Measurements from ENCODE around the gene NRP2.
A peak's percentile ranks its signal among the peaks of the same experiment; 100 is the strongest.

Gene NRP2, protein sequence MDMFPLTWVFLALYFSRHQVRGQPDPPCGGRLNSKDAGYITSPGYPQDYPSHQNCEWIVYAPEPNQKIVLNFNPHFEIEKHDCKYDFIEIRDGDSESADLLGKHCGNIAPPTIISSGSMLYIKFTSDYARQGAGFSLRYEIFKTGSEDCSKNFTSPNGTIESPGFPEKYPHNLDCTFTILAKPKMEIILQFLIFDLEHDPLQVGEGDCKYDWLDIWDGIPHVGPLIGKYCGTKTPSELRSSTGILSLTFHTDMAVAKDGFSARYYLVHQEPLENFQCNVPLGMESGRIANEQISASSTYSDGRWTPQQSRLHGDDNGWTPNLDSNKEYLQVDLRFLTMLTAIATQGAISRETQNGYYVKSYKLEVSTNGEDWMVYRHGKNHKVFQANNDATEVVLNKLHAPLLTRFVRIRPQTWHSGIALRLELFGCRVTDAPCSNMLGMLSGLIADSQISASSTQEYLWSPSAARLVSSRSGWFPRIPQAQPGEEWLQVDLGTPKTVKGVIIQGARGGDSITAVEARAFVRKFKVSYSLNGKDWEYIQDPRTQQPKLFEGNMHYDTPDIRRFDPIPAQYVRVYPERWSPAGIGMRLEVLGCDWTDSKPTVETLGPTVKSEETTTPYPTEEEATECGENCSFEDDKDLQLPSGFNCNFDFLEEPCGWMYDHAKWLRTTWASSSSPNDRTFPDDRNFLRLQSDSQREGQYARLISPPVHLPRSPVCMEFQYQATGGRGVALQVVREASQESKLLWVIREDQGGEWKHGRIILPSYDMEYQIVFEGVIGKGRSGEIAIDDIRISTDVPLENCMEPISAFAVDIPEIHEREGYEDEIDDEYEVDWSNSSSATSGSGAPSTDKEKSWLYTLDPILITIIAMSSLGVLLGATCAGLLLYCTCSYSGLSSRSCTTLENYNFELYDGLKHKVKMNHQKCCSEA

DNA sequence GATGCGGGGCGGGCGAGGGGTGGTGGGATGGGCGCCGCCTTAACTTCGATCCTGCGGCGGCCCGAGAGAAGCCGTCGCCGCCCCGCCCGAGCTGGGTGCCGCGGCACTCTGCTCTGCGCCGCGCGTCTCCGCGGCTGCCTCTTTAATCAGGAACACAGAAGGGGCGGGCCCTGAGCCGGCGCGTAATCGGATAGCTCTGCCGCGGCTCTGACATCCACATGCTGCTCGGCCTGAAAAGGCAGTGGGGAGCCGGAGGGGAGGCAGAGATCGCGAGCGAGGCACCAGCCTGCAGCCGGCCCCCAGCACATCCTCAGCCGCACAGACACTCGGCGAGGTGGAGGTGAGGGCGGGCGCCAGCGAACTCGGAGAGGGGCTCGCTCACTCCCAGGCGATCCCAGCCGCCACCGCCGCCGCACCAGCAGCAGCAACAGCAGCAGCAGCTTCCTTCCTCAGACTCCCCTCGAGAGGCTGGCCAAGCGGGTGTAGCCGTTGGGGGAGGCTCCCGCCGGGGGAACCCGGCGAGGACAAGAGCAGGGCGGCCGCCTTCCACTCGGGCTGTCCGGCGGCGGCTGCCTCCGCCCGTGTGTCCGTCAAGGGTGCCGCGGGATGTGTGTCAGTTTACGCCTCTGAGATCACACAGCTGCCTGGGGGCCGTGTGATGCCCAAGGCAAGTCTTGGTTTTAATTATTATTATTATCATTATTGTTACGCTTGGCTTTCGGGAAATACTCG is at the start of gene NRP2:
NRP2 (plus strand) TSS at position 263 of the 732 bp plus-strand sequence. CDS start 790 bp downstream, outside the sequence.
- peak; percentile 91 for DNase-seq

DNA sequence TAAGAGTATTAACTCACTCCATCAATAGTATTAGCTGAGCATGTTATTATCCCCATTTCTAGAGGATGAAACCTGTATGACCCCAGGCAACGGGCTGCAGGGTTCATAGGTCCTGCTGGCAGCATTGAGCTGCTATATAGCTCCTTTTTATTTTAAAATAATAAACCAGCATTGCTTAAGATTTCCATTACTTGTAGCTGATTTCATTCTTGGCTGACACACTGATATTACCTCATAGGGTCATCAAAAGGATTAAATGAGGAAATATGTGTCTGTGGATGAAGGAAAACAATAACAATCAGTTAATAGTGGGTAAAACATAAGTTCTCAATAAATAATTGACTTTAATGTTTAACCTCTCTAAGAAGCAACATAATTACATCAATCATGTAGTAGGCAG is 48.3 kb upstream of the NRP2 start:
- DNase-seq, result no peak

DNA sequence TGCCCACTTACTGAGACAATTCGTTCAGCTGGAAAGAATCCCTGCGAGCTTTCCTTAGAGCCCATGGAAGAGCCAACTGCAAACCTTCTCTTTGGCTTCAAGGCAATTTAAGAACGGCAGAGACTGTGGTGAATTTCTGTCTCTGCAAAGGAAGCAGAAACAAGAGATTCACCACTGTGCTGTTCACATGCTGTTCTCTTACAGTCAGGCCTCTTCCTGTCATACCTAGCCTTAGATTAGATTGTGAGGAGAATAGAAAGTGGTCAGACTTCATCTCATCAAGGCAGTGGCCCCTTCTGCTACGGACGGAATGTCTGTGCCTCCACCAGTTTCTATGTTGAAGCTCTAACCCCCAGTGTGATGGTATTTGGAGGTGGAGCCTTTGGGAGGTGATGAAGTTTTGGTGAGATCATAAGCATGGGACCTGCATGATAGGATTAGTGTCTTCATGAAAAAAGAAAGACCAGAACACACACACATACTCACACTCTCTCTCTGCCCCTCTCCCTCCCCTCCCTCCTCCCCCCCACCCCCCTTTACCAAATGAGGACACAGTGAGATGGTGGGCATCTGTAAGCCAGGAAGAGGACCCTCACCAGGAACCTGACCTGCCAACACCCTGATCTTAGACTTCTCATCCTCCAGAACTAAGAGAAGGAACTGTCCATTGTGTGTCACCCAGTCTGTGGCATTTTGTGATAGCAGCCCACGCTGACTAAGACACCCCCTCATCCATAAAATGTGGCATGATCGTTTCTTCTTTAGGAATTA is 45.6 kb upstream of the NRP2 start:
- no peak for DNase-seq

DNA sequence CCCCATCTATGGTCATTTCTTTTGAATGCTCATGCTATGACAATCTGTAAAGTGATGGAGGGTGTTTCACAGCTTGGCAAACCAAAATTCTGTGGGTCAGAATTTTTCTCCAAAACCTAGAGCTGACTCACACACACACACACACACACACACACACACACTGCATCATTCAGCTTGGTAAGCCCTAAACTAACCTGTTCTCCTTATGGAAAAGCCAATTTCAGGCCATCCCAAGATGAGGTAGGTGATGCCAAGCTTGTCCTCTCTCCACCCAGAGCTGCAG is 45.0 kb upstream of the NRP2 start:
- no peak for DNase-seq

DNA sequence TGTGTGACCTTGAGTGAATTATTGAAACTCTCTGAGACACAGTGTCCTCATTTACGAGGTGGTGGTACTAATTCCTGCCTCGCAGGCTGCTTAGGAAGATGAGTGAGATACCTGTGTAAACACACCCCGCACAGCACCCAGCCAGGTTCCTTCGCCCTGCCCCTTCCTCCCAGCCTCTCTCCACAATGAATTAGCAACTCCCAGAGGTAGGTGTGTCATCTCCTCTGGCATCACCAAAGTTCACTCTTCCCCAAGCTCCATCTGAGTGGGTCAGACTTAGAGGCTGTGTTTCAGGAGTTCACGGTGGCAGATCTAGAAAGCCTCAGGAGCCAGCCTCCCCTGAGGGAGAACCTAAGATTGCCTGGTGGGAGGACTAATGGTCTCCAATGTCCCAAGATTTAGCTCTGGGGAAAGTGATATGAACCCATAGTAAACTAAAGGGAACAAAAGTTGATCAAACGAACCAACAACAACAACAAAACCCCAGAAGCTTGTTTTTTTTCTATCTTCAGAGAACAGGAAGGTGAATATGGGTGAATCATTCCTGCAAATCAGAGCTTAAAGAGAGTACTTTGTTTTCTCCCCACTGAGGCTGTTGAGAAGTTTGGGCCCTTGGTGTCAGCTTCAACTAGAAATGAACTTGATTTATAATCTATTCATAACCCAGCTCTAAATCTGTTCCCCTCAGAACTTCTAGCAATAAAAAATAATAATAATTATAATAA is 44.4 kb upstream of the NRP2 start:
- no peak for DNase-seq

DNA sequence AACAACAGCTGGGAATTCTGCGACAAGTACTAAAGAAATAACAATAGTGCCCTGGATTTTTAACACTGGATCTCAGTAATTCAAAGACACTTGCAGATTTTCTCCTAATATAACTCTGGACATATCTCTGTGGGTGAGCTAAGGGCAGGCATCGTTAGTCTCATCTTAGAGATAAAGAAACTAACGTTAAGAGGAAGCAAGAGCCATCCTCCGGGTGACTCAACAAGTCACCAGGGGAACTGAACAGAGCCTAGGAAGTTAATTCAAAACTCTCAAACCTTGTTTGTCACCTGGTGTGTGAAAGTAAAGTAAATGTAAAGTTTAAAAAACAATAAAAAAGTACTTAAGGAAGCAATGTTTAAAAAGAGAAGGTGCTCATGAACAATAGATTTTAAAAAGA is 41.6 kb upstream of the NRP2 start:
- no peak for DNase-seq

DNA sequence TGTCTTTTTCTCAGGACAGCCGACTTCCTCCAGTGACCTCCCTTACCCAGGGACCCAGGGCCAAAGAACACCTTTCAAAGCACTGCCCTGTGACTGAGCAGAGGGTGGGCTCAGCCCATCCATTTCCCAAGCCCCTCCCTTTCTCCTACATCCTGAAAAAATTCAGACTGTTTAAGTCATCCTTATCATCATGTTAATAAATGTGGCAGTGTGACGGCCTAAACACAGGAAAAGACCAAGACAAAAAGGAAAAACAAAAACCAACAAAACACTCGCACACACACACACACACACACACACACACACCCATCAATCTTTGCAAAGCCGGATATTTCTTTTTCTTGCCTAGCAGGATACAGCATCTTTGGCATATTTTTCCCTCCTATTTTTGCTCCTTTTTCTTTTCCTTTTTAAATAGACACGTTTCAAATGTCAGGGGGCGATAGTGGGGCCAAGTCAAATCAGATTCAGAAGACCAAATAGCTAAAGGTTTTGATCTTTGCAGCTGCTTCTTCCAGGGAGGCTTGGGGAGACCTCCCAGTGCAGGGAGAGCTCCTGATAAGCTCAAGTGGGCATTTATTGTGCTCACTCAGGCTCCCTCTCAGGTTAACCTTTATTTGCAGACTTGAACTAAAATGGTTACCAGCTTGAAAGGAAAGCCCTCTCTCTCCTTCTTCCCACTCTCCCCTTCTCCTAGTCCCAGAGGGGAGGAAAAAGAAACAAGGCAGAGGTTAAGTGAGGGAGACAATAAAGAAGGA is 39.5 kb upstream of the NRP2 start:
- no peak for DNase-seq

DNA sequence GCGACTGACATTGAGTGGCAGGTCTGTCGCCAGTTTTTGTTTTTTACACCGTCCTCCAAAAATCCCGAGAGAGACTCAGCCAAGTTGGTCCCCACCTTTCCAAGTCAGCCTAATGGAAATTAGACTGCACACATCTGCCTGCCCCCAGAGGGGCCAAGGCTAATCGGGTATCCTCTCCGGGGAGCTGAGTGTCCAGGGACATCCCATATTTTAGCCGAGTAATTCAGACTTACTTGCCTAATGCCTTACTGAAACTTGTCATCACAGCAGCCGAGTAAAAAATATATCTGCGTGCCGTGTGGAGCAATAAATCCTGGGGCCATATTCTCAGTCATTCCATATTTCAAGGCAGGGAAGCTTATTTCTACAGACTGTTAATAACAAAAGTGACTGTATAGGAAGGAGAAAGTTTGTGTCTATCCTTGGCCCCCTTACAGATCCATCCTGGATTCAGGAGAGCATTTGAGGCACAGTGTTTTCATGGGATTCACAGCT is 38.9 kb upstream of the NRP2 start:
- DNase-seq, result no peak

DNA sequence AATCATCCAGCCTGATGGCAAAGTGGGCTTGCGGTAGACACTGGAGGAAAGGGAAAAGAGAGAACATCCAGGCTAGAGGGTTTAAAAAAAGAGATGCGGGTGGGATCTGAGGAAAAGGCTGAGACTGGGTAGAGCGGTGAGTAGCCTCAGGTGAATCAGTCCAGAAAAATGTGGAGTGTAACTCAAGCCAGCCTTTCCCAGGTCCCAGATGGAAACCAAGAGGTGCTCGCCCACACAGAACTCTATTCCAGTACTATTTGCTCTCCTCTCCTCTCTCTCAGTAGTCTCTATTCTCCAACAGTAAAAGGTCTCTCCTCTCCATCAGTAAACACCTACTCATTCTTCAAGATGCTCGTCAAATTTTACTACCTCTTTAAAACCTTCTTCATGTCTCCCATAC is 38.3 kb upstream of the NRP2 start:
- DNase-seq, result no peak

DNA sequence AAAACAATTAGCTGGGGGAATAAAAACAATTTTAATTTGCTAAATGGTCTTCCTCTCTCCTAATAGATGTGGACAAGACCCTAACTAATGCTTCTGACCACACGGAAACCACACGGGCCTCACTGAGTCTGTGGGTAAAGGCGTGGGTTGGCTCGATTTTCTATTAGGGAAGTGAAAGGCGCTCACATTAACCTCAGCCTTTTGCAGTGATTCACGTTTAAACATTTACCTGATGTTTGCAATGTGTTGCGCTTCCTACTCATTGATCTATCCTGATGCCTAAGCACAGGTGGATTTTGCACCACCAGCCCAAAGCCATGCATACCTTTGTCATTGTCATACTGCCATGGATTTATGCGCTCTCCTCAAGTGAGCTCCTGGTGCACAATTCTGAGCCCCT is 35.6 kb upstream of the NRP2 start:
- DNase-seq, result no peak

DNA sequence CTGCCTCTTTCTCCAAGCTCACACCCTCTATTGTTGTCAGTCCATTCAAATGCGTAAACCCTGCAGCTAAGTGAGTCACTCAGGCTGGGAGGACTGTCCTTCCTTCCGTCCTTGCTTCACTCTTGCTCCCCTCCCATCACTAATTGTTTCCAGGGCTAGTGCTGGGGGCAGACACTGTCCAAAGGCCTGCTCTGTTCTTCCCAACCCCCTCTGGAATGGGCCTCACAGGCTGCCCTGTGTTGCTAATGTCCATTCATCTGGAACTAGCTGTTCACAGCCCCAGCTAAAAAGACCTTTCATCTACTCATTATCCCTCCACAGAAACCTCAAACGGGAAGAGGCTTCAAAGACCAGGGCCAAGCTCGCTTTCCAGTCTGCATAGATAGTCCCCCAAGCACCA is 31.9 kb upstream of the NRP2 start:
- no peak for DNase-seq

DNA sequence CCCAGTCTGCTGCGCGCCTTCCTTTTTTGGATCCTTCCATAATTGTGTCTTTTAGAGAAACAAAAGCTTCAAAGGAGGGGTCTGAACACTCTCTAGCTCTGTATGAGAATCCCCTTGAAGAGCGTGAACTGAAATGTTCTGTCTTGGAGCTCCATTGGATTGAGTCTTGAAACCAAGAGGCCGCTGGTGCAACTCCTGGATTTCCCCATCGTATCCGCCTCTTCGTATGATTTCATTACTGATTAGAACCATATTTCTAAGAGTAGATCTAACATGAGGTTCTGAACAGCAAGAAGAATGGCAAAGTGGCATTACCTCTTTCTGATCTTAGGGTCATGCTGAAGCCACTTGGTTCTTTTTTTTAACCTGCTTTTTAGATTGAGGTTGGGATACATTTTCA is 31.4 kb upstream of the NRP2 start:
- DNase-seq, result no peak

DNA sequence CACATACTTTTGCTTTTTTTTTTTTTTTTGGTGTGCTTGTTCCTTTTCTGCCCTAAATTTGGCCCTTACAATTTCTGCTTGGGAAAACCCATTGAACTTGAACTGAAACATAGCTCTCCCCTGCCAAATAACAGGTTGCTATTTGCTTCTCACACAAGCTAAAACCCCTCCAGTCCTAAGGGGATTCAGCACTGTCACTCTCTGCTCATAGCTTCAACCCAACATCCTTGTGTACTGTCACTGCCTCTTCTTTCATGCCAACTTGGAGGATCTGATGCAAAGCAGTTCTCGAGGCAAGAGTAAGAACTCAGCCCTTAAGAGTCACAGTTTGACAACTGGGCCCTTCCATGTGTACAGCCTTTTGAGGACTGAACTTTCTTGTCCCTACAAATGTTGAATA is 30.6 kb upstream of the NRP2 start:
- DNase-seq, result no peak

DNA sequence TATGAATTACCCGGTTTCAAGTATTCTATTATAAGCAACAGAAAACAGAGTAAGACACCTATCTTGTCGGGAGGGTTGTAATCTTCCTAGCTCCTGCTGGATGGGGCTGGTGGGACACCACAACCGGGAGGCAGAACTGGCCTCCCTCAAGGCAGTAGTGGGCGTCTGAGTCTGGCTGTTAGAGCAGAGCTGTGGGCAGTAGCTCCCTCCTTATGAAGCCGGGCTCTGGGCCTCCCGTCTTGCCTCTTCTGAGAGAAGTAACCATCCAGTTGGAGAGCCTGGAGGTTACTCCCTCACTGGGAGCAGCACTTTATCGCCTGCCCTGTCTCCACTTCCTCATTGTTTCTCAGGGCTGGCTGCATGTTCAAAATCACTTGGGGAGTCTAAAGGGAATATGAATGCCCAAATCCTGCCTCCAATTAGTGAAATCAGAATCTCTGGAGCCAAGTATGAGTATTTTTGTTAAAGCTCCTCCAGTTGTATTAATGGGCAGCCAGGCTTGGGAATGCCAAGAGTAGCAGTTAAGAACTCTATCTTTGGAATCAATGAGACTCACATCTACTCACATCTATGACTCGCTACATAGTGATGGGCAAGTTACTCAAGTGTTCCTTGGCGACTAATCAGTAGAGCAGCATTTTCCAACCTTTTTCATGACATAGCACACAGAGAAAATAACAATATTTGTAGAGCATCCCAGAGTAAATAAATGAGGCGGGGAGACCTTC is 27.3 kb upstream of the NRP2 start:
- no peak for DNase-seq

DNA sequence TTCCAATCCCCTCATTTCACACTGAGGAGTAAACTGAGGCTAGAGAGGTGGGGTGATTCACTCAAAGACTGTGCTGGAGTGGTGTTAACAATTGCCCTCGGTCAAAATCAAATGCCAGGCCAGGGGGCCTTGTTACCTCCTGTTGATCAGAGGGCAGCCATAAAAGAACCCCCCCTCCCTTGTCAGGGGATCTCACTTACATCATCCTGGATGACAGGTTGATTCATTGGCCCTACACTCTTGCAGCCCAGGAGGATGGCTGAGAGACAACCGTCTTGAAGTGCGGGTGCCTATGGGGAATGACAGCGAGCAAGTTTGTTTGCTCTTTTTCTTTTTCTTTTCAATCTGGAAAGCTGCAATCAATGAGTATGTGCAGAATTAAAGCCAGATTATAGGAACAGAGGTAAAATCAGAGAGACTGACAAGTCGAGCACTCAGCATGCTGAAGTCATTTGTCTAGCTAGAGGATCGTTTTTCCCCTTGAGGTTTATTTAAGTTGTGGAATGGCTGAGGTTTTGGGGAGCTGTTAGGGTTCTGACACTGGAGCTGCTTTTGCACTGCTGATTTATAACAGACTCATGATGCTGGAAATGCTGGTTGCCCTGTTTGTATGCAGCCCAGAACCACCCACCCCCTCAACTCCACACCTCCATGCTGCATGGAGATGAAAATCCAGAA is 26.4 kb upstream of the NRP2 start:
- no peak for DNase-seq

DNA sequence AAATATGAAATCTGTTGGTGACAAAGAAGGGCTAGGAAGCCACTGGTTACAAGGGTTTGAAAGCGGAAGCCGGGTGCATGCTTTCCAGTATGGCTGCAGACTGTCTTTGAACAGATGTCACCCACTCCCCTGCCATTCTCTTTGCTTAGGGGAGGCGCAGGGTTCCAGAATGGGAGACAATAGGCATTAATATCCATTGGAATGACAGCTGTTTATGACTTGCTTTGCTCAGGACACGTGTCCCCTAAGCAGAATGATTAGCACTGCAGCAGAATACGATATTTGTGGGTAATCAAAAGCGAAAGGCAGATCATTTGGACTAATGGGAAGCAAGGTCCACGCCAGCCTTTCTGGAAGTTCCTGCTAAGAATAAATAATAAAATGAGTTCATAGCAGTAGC is 25.8 kb upstream of the NRP2 start:
- DNase-seq, result peak; percentile 24

DNA sequence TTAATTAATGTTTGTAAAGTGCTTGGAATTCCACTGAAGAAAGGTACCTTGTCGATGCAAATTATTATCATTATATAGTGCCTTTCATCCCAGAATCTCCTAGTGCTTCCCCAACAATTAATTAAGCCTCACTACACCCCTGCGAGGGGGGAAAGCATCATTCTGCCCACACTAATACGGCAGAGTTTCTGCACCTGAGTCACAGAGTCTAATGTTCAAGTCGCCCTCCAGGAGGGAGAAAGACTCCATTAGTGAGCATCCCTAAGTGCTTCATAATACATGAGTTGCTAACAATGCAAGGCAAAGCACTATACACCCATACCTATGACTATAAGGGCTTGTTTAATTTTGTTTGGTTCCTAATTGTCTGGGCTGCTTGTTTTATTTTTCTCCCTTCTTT is 25.4 kb upstream of the NRP2 start:
- no peak for DNase-seq

DNA sequence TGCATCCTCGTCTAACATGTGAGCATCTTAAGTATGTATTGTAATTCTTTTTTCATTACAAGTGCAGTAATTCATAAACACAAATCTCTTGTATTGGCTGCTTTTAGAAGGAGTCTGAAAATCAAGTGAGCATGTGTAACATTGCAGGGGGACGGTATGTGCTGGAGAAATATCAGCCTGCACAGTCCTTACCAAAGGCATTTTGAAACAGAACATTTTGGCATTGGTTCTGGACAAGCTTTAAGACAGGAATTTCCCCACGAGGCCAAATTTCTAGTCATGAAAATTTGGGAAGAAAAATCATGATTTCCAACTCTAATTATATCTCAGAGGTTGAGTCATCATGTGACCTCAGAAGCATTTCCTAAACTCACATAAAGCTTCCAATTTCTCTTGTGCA is 24.7 kb upstream of the NRP2 start:
- DNase-seq, result no peak

DNA sequence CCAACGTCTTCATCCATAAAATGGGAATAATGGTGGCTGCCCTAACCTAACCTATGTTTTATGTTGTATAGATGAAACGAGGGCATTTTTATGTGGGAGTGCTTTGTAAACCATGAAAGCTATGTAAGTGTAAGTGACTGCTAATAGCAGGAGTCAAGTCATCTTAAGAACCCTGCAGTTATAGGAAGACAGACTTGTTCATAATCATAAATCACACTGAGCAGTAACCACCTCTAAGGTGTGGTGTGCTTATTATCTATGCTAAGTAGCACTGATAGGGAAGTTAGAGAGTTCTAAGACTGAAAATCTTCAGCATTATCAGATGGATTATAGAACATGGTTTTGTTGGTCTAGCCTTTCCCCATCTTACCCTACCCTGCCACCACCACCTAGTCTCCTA is 24.2 kb upstream of the NRP2 start:
- no peak for DNase-seq

DNA sequence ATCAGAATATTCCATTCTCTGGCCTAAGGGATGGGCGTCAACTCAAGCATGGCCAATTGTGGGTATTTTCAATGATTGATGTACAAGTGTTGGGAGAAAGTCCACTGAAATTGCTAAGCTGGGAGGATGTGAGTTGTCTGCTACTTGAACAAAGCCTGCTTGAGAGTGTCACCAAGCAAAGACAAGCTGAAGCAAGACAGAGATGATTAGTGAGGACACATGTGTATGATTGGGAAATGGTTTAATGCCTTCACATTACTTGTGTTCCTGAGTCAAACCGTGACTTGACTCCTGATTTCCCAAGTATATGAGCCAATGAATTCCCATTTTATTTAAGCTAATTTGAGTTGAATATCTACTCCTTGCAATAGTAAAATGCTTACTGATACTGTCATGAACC is 23.7 kb upstream of the NRP2 start:
- no peak for DNase-seq
